Sigmoid colon (tissue), 4 donors: ENCODE data around the gene ARVCF.

Experiments
- EP300 ChIP-seq, 4 donors: sonication (generic); formaldehyde crosslinking; IDR thresholded peaks; one replicate each; pipeline ENCODE4 v1.6.1; 2017; ENCODE audit warnings: antibody characterized with exemption in 4 of 4
- POLR2A ChIP-seq, 2 donors: fragments of 450-650 bp; IDR thresholded peaks; one replicate each; pipeline ENCODE4 v1.6.1; 2016; ENCODE audit warnings: antibody characterized with exemption in 2 of 2, mild to moderate bottlenecking in 2 of 2, moderate library complexity in 2 of 2
- POLR2AphosphoS5 ChIP-seq, 4 donors: sonication (generic); formaldehyde crosslinking; IDR thresholded peaks; one replicate each; pipeline ENCODE4 v1.6.1; 2017; ENCODE audit warnings: antibody characterized with exemption in 4 of 4
- TF ChIP-seq, protein P1 (sequence below), 4 experiments: fragments of 450-650 bp in 3 of 4; fragments of 200-600 bp in 1 of 4; IDR thresholded peaks; one replicate each; pipeline ENCODE4 v1.5.1; 2016 to 2019; ENCODE audit warnings: antibody characterized with exemption in 4 of 4, mild to moderate bottlenecking in 3 of 4, moderate library complexity in 2 of 4

DNA sequence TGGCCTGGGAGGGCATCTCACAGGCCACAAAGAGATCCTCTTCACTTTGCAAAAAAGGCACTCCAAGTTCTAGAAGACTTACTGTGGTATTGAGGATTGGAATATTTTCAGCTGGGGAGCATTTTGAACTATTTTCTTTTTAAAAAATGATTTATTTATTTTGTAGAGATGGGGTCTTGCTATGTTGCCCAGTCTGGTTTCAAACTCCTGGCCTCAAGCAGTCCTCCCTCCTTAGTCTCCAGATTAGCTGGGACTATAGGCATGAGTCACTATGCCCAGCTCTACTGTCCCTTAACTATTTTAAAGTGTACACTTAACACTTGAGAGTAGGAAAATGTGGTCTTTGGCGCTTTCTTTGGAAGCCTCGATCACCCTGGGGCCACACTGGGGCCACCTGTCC is 38.5 kb upstream of the ARVCF start:
- TF ChIP-seq, protein P1, sequence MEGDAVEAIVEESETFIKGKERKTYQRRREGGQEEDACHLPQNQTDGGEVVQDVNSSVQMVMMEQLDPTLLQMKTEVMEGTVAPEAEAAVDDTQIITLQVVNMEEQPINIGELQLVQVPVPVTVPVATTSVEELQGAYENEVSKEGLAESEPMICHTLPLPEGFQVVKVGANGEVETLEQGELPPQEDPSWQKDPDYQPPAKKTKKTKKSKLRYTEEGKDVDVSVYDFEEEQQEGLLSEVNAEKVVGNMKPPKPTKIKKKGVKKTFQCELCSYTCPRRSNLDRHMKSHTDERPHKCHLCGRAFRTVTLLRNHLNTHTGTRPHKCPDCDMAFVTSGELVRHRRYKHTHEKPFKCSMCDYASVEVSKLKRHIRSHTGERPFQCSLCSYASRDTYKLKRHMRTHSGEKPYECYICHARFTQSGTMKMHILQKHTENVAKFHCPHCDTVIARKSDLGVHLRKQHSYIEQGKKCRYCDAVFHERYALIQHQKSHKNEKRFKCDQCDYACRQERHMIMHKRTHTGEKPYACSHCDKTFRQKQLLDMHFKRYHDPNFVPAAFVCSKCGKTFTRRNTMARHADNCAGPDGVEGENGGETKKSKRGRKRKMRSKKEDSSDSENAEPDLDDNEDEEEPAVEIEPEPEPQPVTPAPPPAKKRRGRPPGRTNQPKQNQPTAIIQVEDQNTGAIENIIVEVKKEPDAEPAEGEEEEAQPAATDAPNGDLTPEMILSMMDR (IDR thresholded peaks at IDR 0.05) = no peak
- TF ChIP-seq POLR2A (IDR thresholded peaks at IDR 0.05) = no peak
- TF ChIP-seq EP300 (IDR thresholded peaks at IDR 0.05) = no peak
- TF ChIP-seq POLR2AphosphoS5 (IDR thresholded peaks at IDR 0.05) = no peak
